EL (cell line): ENCODE results near the gene CENPP.
A peak's percentile ranks its signal among the peaks of the same experiment; 100 is the strongest.

Experiments
- DNase-seq: peaks from one replicate; pipeline ENCODE4 v3.0.0-alpha.2; 2016

Gene CENPP

DNA sequence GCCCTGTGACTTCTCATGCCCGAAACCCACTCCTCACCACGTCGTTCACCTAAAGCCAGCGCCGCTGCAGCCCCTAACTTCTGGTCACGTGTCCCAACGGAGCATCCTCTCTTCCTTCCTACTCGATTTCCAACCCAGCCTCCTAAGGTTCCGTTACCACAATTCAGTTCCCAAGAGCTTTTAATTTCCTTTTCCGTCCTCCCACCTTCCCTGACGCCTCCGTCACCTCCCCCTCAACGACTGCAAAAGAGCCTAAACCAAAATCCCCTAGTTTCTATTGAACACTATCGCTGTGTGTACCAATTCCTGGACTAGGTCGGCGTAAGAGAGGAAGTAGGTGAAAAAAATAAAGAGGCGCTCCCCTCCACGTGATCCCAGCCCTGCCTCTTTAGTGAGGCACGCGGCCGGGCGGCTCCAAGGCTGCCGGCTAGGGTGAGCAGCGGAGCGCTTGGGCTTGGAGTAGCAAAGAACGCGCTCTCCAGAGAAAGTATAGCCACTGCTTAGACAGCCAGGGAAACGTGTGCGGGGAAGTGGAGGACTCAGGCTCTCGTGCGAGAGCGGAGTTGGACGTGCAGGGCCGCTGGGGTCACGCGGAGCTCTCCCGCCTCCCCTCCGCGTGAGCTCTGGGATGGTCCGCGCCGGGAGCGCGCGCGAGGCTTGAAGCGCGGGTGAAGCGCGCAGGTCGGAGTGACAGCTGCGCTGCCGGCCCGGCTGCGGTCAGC, at the start of gene CENPP, which contains the start of gene NOL8:
Gene CENPP (plus strand): TSS at position 685 of the 722 bp plus-strand sequence.
Gene NOL8 (minus strand): TSS at position 82 of the 722 bp plus-strand sequence. CDS start 1,189 bp downstream, outside the sequence.
- peak; percentile 89 for DNase-seq

DNA sequence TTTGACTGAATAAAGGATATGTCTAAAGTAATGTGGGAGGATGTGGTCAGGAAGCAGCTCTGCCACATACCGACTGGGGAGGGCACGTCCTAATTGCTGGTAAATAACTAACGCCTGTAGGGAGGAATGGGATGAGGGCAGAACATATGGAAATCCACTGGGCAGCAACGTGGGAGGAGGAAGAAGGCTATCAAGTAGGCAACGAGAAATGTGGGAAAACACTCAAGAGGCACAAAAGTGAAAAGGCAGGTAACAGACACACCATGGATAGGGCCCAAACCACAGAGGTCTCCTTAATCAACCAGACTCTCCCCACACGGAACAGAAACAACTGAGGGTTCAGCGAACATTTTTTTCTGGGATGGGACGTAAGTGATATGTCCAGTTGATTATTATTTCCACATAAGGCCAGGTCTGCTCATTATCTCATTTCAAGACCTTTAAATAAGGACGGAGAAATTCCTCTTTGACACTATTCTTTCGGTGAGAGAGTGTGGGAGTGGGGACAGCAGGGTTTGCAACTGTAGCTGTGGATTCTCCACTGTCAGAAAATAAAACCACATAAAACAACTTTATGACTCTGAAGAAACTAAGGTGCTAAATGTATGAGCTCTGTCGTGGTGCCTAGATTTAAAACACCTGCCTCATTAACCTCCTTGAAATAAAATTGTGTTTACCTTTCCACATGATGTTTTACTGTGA, 49.3 kb upstream of the CENPP start:
- peak; percentile 56 for DNase-seq

DNA sequence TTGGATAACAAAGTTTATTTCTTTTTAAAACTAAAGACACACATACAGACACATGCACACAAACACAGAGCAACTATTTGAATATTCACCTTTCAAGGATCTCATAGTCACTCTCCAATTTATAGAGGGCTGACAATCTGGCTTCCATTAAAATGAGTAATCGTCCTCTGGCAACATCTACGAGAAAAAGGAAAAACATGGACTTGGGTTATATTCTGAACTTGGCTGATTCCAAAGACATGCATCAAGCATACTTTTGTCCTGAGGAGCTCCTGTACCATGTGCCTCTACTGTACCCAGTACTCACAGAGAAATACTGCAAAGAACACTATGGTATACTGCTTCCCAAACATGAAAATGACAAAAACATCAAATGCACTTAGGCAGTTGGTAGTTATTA, 47.6 kb upstream of the CENPP start:
- DNase-seq, result peak; percentile 81

DNA sequence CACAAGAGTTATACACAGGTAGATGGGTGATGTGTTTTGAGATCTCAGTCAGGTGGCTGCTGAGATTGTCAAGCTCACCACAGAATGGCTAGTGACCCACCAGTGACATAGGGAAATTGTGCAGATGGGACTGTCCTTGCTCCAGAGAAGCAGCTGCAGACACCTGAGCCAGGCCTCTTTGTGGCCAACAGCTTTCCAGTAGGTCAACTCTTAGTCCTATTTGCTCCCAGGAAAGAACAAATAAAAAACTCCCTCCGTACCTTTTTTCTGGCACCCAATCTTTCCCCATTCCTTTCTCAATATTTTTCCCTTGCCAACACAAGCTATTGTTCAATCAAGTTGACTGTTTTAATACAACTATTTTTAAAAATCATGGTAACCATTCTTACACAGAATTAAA, 46.5 kb upstream of the CENPP start:
- DNase-seq, result no peak

DNA sequence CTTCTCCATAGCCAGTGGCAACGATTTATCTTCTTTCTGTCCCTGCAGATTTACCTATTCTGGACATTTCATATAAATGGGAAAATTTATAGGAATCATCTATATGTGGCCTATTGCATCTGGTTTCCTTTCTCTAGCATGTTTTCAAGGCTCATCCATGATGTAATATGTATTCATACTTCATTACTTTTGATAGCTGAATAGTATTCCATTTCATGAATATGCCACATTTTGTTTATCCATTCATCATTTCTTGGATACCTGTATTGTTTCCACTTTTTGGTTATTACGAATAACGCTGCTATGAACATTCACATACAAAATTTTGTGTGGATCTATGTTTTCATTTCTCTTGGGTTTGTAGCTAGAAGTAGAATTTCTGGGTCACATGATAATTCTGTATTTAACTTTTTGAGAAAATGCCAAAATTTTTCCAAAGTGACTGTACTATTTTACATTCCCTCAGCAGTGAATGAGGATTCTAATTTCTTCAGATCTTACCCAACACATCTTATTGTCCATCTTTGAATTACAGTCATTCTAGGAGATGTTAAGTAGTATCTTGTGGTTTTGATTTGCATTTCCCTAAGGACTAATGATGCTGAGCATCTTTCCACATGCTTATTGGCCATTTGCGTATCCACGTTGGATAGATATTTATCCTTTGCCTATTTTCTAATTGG, 35.9 kb upstream of the CENPP start:
- DNase-seq, result peak; percentile 51

DNA sequence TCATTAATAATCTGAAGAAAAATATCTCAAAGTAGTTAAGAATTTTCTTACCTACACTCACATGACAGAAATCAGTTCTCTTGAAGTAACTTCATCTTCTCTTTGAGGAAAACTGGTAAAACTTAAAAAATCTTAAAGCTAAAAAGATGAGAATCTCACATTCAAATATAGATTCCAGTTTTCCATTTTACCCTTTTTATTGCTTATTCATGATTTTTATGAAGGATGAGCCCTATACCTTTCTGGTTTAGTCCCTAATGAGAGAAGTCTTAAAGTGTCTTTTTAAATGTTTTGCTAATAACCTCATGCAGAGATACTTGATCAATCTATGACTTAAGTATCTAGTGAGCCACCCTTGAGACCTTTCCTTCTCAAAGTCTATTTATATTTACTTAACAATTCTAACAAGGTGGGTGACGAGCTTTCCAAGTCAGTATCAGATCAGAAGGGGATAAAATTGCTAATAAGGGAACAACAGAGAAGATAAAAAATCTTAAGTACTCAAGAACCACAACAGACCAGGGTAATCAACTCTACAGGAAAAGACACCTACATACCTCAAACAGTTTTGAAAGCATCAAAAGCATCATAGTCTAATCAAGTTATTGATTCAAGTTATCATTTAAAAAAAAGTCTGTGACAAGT, 34.8 kb upstream of the CENPP start:
- no peak for DNase-seq

DNA sequence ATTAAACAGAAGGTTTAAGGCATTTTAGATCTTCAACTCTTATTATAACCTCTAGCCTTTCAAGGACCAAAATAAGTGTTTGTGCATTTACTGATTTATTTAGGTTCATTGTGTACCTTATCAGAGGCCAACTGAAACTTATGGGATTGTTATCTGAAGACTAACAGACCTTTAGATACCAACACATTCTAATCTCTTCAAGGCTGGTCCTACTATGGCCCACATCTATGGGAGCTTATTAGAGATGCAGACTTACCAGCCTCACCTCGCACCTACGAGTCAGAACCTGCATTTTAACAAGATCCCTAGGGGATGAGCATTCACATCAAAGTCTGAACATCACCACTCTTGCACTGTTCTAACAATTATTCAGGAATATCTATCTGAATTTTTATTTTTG, 34.2 kb upstream of the CENPP start:
- no peak for DNase-seq

DNA sequence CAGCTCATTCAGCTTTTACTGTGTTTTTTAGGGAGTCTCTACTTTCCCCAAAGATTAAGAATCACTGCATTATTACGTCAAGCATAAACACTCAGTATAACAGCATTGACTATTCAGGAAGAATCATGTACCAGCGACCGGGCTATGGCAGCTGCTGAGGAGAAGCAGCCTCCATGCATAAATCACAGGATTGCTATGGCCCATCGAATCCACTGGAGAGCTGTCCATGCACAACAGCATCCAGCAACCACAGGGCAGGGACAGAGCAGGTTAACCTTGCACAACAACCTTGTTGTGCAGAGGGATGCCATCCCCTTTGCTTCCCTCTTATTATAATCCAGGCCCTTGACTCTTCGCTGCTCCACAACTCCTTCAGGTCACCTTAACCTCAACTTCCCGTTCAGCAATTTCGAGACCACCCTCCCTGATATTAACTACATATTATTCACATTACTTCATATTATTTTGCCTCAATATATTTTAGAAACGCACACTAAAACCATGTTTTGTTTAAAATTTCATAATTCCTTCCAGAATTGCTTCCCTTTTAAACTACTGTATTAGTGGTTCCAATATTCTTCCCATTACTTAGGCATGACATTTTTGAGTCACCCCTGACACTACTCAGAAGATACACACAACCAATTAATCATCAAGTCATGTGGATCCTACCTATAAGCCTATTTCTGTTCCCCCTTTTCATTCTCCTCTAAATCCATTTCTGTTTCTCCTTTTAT, 33.2 kb upstream of the CENPP start:
- DNase-seq, result peak; percentile 26

DNA sequence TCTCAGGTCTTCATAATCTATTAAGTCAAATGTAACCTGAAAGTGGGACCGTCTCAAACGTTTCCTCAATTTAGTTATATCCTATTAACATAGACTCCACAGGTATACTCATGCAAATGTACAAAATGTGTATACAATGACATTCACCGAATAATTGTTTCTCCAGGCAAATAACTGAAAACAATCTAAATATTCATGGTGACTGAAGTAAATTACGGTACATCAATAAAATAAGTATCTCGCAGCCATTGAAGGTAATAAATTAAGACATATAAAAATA, 32.7 kb upstream of the CENPP start:
- no peak for DNase-seq

DNA sequence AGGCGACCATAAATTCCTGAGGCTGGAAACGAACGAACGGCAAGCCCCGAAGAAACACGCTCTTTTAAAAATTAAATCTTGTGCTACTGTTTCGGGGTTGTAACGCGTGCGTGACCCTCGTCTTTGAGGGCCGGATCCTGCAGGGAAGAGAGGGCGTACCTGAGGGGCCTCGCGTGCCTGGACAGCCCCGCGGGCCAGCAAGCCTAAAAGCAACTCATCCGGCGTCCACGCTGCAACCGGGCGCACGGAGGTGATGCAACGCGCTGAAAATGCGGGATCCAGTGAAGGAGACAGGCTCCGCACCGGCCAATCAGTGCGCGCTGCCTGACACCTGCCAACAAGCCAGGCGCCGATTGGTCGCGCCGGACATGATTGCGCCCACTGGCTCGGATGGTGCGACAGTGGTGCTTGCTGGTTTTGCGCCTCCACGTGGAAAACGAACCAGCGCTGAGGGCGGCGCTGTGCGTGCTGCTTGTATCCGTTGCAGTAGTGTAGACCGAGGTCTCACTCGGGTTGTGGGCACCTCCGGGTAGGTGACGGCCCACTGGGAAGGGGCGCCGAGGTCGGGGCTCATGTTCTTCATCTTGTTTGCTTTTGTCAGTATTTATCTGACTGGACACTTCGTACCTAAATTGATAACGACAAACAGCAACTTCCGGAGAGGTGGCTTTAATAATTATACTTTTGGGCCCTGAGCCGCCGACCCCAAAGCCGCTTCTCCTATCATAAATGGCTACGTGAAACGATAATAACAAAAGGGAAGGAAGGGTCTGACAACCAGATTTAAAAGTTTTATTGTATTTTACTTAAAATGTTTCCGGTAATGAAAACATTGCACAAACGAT, 32.1 kb upstream of the CENPP start, which contains the start of gene IARS1:
Gene IARS1 (minus strand): TSS at position 246 of the 845 bp plus-strand sequence. CDS start 4,278 bp downstream, outside the sequence.
- DNase-seq, result peak; percentile 98

DNA sequence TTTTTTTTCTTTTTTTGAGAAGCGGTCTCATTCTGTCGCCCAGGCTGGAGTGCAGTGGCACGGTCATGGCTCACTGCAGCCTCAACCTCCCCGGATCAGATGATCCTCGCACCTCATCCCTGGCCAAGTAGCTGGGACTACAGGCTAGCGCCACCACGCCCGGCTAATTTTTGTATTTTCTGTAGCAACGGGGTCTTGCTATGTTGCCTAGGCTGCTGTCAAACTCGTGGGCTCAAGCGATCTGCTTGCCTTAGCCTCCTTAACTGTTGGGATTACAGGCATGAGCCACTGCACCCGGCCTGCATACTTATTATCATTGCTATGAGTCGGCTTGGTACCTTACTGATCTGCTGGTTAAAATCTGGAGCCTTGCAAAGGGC, 31.5 kb upstream of the CENPP start:
- peak; percentile 35 for DNase-seq

DNA sequence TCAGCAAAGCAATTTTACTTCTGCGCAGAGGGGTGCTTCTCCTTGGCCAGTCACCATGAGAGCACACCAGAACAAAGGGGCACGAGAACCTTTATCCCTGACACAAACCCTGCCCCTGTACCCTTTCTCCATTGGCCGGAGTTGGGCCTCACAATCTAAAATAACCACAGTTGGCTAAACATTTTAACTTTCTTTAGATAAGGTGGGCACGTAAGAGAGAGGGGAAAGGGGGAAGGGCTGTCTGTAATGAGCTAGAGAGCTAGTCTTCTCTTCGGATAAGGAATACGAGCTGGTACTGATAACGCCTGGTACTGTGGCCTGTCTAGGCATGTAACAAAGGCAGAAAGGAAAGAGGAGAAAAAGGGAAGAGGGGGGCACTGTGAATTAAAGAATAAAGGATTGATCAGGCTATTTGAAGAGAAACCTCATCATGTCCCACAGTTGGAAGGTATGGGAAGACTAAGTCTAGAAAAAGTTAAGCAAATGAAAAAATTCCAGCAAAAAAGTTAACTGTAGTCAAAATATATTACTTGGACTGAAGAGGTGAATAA, 30.4 kb upstream of the CENPP start:
- DNase-seq, result no peak

DNA sequence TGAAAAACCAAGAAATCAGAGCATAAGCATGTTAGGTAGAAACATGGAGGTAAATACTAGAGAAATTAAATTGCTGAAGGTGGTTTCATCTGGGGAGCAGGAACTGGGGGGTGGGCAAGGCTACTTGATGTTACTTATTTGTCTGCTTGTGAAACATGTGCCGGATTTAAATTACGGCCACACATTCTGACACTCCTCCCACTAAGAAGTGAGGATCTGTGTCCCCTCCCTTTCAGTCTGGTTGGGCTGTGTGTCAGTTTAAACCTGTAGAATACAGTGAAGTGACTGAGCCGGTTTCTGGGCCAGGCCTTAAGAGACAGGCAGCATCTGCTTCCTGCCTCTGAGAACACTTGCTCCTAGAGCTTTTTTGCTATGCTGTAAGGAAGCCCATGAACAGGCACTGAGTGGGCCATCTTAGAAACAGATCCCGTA, 29.9 kb upstream of the CENPP start:
- DNase-seq, result no peak

DNA sequence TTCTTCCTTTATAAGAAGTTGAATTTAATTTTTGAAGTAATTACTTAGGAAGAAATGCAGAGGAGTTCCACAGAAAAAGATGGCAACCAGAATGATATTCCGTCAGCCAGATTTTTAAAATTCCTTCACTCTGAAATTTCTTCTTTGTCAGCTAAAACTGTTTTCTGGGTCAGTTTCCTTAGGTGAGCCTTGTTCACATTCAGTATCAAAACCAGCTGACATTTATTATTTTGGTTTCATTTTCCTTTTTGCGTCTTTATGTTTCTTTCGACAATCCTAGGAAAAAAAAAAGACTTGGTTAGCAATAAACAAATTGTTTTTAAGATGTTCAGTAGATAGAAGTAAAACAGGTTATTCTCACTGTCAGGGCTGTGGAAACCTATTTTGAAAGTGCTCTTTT, 28.1 kb upstream of the CENPP start:
- DNase-seq, result no peak

DNA sequence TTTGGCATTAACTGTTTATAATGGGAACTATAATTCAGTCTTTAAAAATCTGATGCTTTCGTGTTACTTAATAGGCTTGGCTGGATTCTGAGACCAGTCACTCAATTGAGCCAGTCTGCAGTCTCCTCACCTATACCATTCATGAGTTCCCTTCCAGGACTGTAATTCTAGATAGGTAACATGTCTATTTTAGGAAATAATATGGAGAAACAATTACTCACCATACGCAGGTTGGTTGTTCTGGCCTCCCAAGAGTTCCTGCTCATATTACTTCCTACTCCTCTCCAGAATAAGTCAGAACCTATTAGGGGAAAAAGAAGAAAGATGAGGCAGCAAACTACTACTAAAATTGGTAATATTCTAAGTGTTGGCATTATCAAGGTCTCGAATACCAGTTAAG, 27.7 kb upstream of the CENPP start:
- DNase-seq, result no peak

DNA sequence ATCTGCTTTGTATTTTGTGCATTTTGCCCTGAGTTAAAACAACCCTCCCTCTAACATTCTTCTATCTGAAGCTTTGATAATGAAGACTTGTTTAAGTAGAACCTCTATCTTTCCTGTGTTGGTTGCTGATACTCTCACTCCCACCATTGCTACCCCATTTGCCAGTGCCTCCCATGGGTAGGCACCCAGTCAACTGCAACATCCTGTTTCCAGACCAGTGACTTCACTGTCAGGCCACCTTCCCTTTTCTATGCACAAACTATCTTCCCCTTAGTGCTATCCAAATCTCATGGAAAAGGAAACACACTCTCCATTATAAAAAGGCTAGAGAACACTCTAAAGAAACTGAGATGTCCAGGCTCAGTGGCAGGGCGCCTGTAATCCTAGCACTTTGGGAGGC, 26.6 kb upstream of the CENPP start:
- no peak for DNase-seq

DNA sequence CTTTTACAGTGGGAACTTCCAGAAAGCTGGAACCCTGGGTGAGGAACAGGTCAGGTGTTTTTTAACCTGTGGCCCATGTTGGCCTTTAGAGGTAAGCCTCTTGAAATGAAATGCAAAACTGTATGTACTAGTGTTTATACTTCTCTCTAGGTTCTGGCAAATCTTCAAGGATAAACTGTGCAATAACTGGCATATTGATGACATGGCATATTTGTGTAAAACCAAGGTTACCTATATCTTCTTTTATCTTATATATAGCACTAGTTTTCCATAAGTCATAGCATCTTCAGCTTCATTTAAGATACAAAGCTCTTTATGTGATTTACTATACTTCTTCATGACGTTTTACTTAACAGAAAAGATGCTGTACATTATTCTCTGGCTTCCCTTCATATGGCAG, 24.8 kb upstream of the CENPP start:
- DNase-seq, result no peak

DNA sequence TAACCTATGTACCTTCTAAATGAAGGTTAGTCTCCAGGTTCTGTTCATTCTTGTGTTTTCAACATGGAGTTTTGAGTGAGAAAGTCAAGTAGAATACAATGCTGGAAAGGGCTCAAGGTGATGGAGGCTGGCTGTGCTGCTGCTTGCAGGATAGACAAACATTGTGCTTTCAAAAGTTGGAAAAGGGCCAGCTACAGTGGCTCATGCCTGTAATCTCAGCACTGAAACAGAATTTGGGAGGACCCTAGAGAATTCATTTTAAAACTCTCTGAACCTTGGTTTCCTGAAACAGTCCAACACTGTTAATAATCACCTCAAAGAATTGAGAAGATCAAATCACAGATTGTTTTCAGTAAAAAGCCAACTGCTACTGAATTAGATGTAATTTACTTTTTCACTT, 16.9 kb upstream of the CENPP start:
- DNase-seq, result no peak

DNA sequence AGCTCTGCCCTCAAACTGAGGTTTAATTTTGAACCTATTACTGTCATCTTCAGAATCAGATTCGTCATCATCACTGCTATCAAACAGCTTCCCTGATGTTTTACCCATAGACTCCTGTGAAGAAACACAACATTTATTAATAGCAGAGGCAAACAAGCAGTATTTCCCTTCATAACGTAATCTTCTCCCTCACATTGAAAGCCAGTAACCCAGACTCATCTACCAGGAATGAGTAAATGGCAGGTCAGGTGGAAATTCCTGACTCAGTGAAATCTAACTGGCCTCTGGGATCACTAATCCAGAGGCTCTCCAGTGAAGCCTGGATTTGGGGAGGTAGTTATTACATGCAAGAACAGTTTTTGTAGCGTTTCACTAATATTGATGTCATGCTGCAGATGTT, 15.2 kb upstream of the CENPP start:
- DNase-seq, result no peak

DNA sequence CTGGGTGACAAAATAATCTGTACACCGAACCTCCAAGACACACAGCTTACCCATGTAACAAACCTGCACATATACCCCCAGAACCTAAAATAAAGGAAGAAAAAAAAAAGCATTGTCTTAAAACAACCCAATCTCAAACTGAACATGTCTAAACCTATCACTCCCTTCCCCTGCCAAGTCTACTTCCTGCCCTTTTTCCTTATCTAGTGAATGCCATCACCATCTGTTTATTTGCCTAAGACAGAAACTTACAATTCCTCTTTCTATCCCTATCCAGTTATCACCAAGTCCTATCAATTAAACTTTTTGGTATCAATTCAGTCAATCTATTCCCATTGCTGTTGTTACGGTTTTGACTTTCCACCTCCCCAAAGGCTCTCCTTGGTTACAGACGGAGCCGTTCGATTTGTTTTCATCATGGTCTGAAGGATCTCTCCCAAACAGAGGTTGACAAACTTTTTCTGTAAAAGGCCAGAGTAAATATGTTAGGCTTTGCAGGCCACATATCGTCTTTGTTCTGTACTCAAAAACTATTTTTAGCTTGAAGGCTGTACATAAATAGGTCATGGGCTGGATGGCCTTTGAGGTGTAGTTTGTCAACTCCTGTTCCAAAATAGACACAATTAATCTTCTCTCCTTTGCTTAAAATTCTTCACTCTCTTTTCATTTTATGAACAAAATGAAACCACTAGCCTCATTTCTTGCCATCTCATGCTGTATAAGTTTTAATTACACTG, 12.7 kb upstream of the CENPP start:
- no peak for DNase-seq

DNA sequence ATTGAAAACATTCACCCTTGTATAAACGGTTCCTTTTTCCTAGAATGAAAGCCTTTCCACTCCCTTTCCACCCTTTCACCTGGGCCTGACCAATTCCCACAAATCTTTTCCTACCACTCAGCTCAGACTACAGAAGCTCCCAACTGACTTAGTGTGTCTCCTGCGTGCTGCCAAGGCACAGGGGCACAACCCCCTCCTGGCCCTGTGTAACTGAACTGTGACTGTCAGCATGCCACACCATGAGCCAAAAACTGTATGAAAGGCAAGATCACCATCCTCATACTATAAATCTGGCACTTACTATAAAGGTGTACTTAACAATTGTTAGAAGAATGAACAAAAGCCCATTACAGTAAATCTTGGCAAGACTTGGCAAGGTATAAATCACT, 12.1 kb upstream of the CENPP start:
- DNase-seq, result no peak
